IPS DF 6.9 (cell line): Measurements from ENCODE around the gene POPDC3.

ENCODE experiments used
- DNase-seq: peaks from one replicate; pipeline ENCODE4 v3.0.0-alpha.2; 2013; ENCODE audit warnings: low read depth, low spot score
- H3K27ac ChIP-seq: one replicate; pipeline ENCODE4 v1.5.1; 2013; ENCODE audit warnings: low read length, control low read depth
- H3K27me3 ChIP-seq: 2 replicates; pipeline ENCODE4 v1.6.1; 2013; ENCODE audit warnings: mild to moderate bottlenecking, low read length; ENCODE audit not compliant: control insufficient read depth, insufficient read depth
- H3K36me3 ChIP-seq: 2 replicates; pipeline ENCODE4 v1.6.1; 2013; ENCODE audit warnings: low read length; ENCODE audit not compliant: control insufficient read depth, insufficient read depth
- H3K4me1 ChIP-seq: 2 replicates; pipeline ENCODE4 v1.6.1; 2013; ENCODE audit warnings: low read length; ENCODE audit not compliant: control insufficient read depth, insufficient read depth
- H3K4me3 ChIP-seq: 2 replicates; pipeline ENCODE4 v1.5.1; 2013; ENCODE audit warnings: mild to moderate bottlenecking, low read length
- H3K9me3 ChIP-seq: 2 replicates; pipeline ENCODE4 v1.6.1; 2013; ENCODE audit warnings: low read length, inconsistent platforms; ENCODE audit not compliant: control insufficient read depth, insufficient read depth
- WGBS: extraction: QIAGEN DNeasy Blood & Tissue Kit; methylation state at CpG from one replicate; pipeline ENCODE4 v1.1.7; 2013; ENCODE audit warnings: mixed read lengths, missing lambda C conversion rate; ENCODE audit not compliant: insufficient read length, insufficient coverage; 5-methylcytosine and 5-hydroxymethylcytosine counted together

The POPDC3 gene

GRCh38 chr6:105196076-105196475 is 16.3 kb upstream of the POPDC3 start:
- Histone ChIP-seq H3K4me3 (no peak overlapping the region), H3K27ac (no peak overlapping the region), H3K9me3 (no peaks in the 10 kb centered on the region), H3K4me1 (no peaks in the 10 kb centered on the region), H3K36me3 (no peaks in the 10 kb centered on the region), H3K27me3 (no peaks in the 10 kb centered on the region)
- WGBS = no CpG with 5 or more reads among the region's 2 CpGs
- DNase-seq = no peak

- no peaks in the 10 kb centered on the region for H3K36me3 ChIP-seq
- WGBS = no CpG with 5 or more reads among the region's 3 CpGs
- no peaks in the 10 kb centered on the region for H3K27me3 ChIP-seq
- no peak overlapping the region for H3K27ac ChIP-seq
- no peaks in the 10 kb centered on the region for H3K9me3 ChIP-seq
- H3K4me1 ChIP-seq = no peaks in the 10 kb centered on the region
- no peak for DNase-seq
- no peak overlapping the region for H3K4me3 ChIP-seq
These were observed 14.8 kb upstream of the POPDC3 start for GRCh38 chr6:105194591-105194990.

GRCh38 chr6:105194106-105194505 is 14.3 kb upstream of the POPDC3 start:
- Histone ChIP-seq H3K9me3 (no peaks in the 10 kb centered on the region), H3K36me3 (no peaks in the 10 kb centered on the region), H3K27ac (no peak overlapping the region), H3K4me3 (no peak overlapping the region), H3K4me1 (no peaks in the 10 kb centered on the region), H3K27me3 (no peaks in the 10 kb centered on the region)
- no peak for DNase-seq
- no CpG with 5 or more reads among the region's 1 CpG for WGBS

GRCh38 chr6:105193647-105194046 is 13.8 kb upstream of the POPDC3 start:
- Histone ChIP-seq H3K27ac (no peak overlapping the region), H3K4me3 (no peak overlapping the region), H3K36me3 (no peaks in the 10 kb centered on the region), H3K9me3 (no peaks in the 10 kb centered on the region), H3K27me3 (no peaks in the 10 kb centered on the region), H3K4me1 (no peaks in the 10 kb centered on the region)
- WGBS = no CpG with 5 or more reads among the region's 1 CpG
- no peak for DNase-seq

- Histone ChIP-seq H3K9me3 (no peaks in the 10 kb centered on the region), H3K4me1 (no peaks in the 10 kb centered on the region), H3K4me3 (no peak overlapping the region), H3K27me3 (no peaks in the 10 kb centered on the region), H3K36me3 (no peaks in the 10 kb centered on the region), H3K27ac (no peak overlapping the region)
- DNase-seq = no peak
- WGBS = no CpG with 5 or more reads among the region's 7 CpGs
These were observed 13.1 kb upstream of the POPDC3 start for GRCh38 chr6:105192707-105193465.

- no peaks in the 10 kb centered on the region for H3K27me3 ChIP-seq
- no peaks in the 10 kb centered on the region for H3K36me3 ChIP-seq
- H3K4me1 ChIP-seq = no peaks in the 10 kb centered on the region
- H3K27ac ChIP-seq = no peak overlapping the region
- WGBS = no CpG with 5 or more reads among the region's 1 CpG
- H3K4me3 ChIP-seq = no peak overlapping the region
- no peak for DNase-seq
- H3K9me3 ChIP-seq = no peaks in the 10 kb centered on the region
These were observed 11.5 kb upstream of the POPDC3 start for GRCh38 chr6:105191351-105191750.

- Histone ChIP-seq H3K27me3 (no peaks in the 10 kb centered on the region), H3K4me1 (no peaks in the 10 kb centered on the region), H3K4me3 (no peak overlapping the region), H3K27ac (no peak overlapping the region), H3K36me3 (no peaks in the 10 kb centered on the region), H3K9me3 (no peaks in the 10 kb centered on the region)
- no peak for DNase-seq
- WGBS = no CpG with 5 or more reads among the region's 10 CpGs
These were observed 9.4 kb upstream of the POPDC3 start for GRCh38 chr6:105189026-105189820.

GRCh38 chr6:105188251-105188650 is 8.4 kb upstream of the POPDC3 start:
- WGBS = no CpG with 5 or more reads among the region's 2 CpGs
- H3K9me3 ChIP-seq = no peaks in the 10 kb centered on the region
- no peak overlapping the region for H3K27ac ChIP-seq
- no peak for DNase-seq
- no peaks in the 10 kb centered on the region for H3K36me3 ChIP-seq
- no peak overlapping the region for H3K4me3 ChIP-seq
- no peaks in the 10 kb centered on the region for H3K4me1 ChIP-seq
- H3K27me3 ChIP-seq = no peaks in the 10 kb centered on the region

- no CpG with 5 or more reads among the region's 2 CpGs for WGBS
- no peaks in the 10 kb centered on the region for H3K9me3 ChIP-seq
- H3K36me3 ChIP-seq = no peaks in the 10 kb centered on the region
- H3K4me1 ChIP-seq = no peaks in the 10 kb centered on the region
- H3K27ac ChIP-seq = no peak overlapping the region
- H3K27me3 ChIP-seq = no peaks in the 10 kb centered on the region
- no peak overlapping the region for H3K4me3 ChIP-seq
- no peak for DNase-seq
These were observed 6.8 kb upstream of the POPDC3 start for GRCh38 chr6:105186576-105186975.

- WGBS = no CpG with 5 or more reads among the region's 2 CpGs
- Histone ChIP-seq H3K27ac (no peak overlapping the region), H3K4me3 (no peak overlapping the region), H3K9me3 (no peaks in the 10 kb centered on the region), H3K36me3 (no peaks in the 10 kb centered on the region), H3K4me1 (no peaks in the 10 kb centered on the region), H3K27me3 (no peaks in the 10 kb centered on the region)
- DNase-seq = no peak
These were observed 5.1 kb upstream of the POPDC3 start for GRCh38 chr6:105184921-105185320.
